NCI-H1048 (cell line): ENCODE results near the gene ENPP1.
A peak's percentile ranks its signal among the peaks of the same experiment; 100 is the strongest.
"Not testable (repeated sequence)": the region's sequence is repeated elsewhere in the genome, so short reads cannot be mapped to it uniquely, and the experiment has no call there.

Experiments
- DNase-seq: peaks from one replicate; lab custom pipeline; 2025; lab: John Stamatoyannopoulos, UW

ENPP1 gene

GRCh38 chr6:131916091-131916796, 108.4 kb downstream of the ENPP1 start:
- not testable (repeated sequence) for DNase-seq

DNA sequence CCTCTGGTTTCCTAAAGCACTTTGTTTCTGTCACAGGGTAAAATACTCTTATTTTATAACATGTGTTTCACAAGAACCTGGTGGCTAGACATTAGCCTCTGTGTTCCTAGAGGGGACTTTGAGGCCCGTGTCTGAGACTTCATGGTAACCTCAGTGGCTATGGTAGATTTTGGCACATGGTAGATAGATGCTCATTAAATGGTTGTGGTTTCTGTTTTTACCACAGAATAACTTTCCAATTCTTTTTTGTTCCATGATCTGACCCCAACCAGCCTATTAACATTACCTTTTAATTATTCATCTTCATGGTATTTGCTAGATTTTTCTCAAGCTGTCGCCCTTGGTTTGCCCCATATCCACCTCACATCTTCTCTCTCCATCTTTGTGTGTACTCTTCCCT, 109.0 kb downstream of the ENPP1 start:
- DNase-seq, result no peak

- no peak for DNase-seq
These were observed 109.5 kb downstream of the ENPP1 start for GRCh38 chr6:131917318-131917717.

GRCh38 chr6:131917763-131918649, 110.2 kb downstream of the ENPP1 start:
- no peak for DNase-seq

DNA sequence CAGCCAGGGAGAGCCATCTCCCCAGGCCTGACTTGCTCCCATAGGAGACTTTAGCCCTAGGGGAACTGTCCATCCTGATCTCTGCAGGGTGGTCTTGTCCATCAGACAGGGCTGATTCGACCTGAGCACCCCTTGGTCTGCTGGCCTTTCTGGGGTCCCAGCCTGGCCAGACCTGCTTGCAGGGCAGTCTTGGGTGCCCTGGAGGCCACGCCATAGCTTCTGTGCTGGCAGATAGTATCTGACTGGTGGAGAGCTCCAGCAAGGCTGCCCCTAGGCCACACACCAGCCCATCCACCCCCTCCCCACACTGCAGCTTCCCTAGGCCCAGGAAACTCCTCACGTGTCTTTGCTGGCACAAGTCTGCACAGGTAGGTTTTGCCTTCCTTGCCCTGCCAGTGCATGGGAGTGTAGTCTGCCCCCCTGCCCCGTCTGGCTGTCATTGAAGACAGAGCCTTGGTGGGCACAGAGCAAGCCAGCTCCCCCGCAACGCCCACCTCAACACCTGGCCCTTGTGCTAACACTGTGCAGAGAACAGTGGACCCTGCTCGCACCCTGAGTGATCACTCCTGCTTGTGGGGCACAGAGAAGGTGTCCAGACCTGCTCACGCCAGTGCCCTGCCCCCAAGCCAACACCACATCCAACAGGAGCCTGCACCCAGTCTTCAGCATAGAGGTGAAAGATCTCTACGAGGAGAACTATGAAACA, 111.0 kb downstream of the ENPP1 start:
- DNase-seq, result no peak

GRCh38 chr6:131920656-131921055, 112.8 kb downstream of the ENPP1 start:
- DNase-seq, result no peak

DNA sequence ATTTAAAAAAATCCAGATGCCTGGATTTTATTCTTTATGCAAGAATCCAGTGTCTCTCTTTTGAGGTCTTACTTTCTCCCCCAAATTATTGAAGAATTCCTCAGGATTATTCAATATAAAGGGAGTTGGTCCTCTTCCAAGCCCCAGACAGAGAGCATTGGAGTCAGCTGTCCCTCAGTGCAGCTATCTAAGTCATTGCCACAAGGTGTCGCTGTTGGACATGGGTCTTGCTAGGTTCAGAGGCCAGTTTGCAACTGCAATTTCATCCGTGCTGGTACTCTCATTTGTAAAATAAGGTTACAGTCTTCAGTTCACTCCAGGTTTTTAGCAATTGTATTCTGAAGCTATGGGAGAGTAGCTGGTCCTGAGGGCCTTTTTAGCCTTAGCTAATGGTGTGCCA, 115.5 kb downstream of the ENPP1 start:
- DNase-seq, result peak; percentile 16

- DNase-seq, result no peak
These were observed 117.2 kb downstream of the ENPP1 start for GRCh38 chr6:131924881-131925474.

DNA sequence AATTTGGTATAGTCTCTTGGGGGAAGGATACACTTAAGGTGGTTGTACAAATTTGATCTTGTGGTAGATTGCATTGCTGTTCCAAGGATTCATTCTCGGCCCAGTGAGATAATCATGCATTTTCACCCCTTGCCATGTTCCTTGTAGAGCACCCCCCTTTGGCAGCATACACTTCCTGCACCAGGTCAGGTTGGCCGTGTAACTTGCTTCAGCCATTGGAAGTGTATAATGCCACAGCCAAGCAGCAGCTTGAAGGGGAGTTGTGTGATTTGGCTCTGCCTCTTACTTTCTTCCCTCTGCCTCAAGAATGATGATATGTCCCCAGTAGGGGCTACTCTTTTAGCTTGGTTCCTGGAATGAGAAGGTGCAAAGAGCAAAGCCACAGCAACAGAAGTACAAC, 121.4 kb downstream of the ENPP1 start:
- DNase-seq, result no peak

- no peak for DNase-seq
These were observed 122.2 kb downstream of the ENPP1 start for GRCh38 chr6:131929976-131930375.

DNA sequence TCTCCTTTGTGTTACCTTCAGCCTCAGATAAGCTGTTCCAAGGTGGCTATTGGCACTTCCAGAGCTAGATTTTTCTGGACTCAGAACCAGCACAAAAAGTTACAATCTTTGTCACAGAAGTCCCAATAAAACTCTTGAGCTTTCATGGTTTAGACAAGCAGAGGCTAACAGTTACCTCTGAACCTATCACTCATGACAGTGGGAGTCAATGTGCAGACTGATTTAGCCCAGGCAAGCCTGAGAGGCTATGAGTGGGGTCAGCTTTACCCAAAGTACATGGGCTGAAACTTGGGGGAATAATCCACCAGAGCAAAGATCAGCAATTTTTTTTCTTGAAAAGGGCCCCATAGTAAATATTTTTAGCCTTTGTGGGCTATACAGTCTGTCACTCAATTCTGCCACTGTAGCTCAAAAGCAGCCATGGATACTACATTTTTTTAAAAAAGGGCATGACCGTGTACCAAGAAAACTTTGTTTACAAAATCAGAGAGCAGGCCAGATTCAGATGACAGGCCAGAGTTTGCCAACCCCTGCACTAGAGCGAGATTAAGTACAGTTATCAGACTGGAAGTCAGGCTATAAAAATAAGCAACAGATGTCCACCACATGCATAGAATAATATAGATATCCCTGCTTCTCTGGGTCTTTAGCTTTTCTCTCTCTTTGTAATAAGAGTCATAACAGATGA, 123.4 kb downstream of the ENPP1 start:
- no peak for DNase-seq

GRCh38 chr6:131936156-131936555, 128.3 kb downstream of the ENPP1 start:
- DNase-seq, result no peak

DNA sequence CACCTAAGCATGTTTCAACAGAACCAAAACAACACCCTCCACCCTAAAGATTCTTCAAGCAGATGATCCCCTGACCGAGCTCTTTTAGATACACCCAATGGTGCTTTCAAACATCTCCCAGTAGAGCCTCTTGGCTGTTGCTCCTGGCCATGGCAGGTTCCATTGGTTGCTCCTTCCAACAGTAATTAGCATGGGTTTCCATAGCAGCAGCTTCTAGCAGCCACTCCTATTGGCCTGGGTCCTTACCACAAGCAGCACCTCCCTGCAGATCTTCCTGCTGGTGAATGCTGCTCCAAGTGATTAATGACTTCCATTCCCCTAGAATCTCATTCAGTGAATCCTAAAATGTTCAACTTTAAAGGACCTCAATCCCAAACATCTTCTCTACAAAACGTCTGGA, 129.4 kb downstream of the ENPP1 start:
- DNase-seq, result no peak

DNA sequence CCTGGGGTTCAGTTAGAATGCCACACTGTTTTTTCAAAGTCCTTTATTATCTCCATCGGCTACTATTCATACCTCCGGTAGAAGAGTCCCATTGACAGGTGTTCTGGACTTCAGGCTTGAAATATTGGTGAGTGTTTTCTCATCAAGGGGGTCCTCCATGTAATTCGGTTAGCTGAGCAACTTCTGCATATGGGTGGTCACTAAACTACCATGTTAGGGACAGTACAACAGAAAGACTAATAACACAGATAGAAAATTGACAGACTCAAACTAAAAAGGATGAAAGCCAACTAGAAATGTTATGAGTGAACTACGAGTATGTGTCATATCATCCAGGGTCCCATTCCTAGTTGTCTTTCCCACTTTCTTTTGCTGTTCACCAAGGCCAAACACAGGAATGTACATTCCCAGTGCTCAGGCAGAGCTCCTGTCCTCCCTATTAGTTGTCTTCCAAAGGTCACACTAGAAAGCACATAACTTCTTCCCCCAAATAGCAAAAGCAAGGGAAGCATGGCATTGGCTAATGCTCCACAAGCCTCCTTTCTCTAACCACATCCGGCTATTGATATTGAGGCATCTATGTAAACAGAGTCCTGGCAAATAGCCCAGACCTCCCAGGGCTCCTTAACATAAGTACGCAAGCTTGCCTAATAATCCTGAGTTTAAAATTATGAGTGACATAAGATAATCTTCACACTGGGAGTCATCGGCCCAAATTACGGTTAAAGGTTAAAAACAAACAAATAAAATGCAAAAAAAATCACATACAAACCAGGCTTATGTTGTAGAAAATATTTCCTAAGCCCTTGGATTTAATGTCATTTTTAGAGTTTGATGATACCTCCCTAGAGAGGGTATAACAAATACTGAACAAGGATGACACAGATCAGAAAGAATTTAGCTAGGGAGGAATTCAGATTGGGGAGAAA, 130.1 kb downstream of the ENPP1 start:
- no peak for DNase-seq
